Melanocyte of skin (primary cell): ENCODE results near the gene TRPM3. TPM values are rescaled to one million over a fixed set of nuclear protein-coding genes. Genes with fewer than 3 reads are reported as not detected.

ENCODE experiments used
- small RNA-seq, 2 donors: library from RNA; depleted of rRNA; stranded (forward); fragments of <200 nt; gene quantifications; one replicate each; pipeline ENCODE3, GENCODE V24; 2012
- total RNA-seq, 2 donors: library from RNA; depleted of rRNA; stranded (reverse); fragments of >200 nt; gene quantifications; 2 replicates each; pipeline ENCODE4 v1.2.3, GENCODE V29; 2012

Gene TRPM3
- under 1 TPM; 0.33 to 0.34 TPM for total RNA-seq

GRCh38 chr9:71121275-71122021 lies at the start of gene TRPM3:
Gene TRPM3 (minus strand): TSS chr9:71121621. CDS start chr9:71121354, 267 bp downstream.

Small RNAs within 50 kb of the gene (small RNA-seq; reads per million reads assigned to genes)
- gene MIR204 (6.6 to 13.9 reads per million in 2 donors), gene RN7SL726P (0 to 0.04 reads per million in 2 donors)
